SIG-M5 treated with dmso at 0.1 percent for 504 hours (cell line): ENCODE measurements around the gene ABCC1.

ENCODE experiments used
- DNase-seq: peaks from one replicate; lab custom pipeline; 2025; ENCODE audit not compliant: unreplicated experiment; lab: John Stamatoyannopoulos, UW

Gene ABCC1

DNA sequence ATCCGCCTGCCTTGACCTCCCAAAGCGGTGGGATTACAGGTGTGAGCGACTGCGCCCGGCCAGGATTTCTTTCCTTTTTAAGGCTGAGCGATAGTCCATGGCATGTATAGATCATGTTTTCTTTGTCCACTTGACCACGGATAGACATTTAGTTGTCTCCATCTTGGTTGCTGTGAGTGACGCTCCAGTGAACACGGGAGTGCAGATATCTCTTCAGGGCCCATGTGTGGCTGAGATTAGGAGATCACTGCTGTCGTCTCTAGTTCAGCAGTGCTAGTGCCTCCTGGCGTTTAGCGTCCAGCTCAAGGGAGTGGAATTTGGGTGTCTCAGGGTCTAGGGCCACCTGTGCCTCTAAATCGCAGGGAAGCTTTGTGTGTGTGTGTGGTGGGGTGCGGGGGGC is 41.5 kb downstream of the ABCC1 start:
- no peak for DNase-seq

DNA sequence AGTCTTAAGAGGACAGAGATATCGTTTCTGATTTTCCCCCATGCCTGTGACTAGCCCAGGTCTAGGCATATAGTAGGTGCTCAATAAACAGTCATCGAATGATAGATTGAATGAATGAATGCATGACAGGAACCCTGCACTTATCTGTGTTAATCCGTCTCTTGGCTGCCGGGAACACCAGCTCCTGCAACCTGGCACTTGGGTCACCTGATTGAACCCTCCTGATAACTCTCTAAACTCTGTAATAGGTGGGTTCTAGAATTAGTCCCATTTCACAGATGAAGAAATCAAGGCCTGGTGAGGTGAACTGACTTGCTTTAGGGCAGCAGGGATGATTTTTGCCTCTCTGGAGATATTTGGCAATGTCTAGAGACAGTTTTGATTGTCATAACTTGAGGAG is 43.7 kb downstream of the ABCC1 start:
- no peak for DNase-seq

DNA sequence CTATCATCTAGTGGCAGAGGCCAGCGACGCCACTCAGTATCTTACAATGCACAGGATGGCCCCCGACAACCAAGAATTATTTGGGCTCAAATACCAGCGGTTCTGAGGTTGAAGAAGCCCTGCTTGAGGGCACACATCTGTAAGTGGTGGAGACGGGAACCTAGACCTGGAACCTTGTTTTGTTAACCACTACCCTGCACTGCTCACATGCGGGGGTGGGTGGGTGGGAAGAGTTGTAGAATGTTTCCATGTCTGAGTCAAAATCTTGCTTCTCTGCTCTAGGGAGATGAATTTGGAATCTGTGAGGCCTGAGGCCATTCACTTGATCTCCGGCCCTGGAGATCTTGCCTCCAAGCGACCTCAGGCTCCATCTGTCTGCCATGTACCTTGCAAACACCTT is 44.1 kb downstream of the ABCC1 start:
- no peak for DNase-seq

DNA sequence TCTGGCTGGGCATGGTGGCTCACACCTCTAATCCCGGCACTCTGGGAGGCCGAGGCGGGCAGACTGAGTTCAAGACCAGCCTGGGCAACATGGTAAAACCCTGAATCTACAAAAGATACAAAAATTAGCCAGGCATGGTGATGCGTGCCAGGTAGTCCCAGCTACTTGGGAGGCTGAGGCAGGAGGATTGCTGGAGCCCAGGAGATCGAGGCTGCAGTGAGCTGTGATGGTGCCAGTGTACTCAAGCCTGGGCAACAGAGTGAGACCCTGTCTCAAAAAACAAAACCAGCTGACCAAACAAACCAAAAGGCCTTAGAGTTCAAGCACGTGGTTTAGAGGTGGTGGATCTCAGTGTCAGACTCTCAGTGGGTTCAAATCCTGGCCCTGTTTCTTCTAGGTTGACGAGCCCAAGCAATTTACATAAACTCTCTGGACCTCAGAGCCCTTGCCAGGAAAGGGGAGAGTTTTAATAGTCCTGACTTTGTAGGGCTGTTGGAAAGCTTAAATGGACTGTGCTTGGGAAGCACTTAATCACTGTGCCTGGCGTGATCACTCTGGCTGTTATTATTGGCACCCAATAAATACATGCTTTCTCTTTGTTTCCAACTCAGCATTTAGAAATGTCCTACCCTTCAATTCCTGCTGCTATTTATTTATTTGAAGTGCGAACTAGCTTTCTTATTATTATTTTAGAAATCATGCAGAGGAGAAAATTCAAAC is 44.7 kb downstream of the ABCC1 start:
- no peak for DNase-seq

DNA sequence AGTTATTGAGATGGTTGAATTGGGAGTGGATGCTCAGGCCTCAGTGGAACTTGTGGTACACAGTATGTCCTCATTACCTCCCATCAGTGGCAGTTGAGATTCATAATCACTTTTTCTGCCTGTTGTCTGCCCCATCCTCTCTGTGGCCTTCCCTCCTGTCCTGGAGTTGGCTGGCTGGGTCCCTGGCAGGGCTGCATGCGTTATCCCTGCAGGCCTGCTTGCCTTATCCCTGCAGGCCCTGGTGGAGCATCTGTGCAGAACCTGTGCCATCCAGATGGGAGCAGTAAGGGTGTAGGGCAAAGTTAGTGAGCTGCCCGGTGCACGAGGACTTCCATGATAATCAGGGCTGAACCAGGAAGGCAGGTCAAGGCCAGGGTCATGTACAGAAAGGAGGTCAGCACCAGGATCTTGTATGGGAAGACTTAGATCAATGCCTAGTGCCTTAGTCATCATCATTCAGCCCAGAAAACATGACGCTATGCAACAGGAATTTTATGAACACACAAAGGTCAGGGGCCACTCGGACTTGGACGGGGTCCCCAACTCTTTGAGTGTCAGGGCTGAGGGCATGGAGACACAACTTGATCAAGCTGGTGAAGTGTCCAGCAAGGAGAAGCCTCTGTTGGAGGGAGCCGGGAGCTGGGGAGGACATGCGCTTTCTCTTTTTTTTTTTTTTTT is 47.2 kb downstream of the ABCC1 start:
- no peak for DNase-seq

DNA sequence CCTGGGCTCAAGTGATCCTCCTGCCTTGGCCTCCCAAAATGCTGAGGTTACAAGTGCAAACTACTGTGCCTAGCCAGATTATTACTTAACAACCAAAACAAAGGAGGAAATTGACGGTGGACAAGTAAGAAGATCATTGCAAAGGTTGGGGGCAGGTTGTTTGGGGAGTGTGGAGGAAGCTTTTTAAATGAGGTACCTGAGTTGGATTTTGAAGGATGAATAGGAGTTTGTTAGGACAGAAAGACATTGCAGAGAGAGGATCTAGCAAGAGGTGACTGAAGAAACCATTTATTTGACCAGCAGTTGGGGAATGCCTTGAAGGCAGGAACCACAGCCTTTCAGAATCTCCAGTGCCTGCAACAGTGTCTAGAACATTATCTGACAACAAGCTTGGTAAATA is 51.3 kb downstream of the ABCC1 start:
- no peak for DNase-seq

DNA sequence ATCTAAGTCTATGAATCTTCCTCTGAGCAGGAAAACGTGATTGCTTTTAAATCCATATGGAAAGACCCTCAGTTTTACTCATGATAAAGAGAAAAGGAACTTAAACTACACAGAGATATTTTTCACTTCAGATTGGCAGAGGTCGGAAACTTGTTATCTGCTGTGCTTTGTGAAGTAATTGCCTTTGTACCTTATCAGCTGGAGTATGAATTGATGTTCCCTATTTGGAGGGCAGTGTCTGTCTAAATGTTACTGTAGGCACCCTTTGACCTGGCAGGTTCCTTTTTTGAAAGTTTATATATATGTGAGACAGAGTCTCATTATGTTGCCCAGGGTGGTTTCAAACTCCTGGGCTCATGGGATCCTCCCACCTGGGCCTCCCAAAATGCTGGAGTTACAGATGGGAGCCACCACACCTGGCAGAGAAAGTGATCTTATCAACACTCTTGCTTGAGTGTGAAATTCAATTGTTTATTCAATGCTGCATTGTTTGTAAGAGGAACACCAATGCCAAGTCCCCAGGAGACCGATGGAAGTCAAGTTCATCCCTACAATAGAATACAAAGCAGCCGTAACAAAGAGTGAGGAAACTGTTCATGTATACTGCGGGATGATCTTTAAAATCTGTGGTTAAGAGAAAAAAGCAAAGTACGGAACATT is 52.3 kb downstream of the ABCC1 start:
- DNase-seq = no peak

DNA sequence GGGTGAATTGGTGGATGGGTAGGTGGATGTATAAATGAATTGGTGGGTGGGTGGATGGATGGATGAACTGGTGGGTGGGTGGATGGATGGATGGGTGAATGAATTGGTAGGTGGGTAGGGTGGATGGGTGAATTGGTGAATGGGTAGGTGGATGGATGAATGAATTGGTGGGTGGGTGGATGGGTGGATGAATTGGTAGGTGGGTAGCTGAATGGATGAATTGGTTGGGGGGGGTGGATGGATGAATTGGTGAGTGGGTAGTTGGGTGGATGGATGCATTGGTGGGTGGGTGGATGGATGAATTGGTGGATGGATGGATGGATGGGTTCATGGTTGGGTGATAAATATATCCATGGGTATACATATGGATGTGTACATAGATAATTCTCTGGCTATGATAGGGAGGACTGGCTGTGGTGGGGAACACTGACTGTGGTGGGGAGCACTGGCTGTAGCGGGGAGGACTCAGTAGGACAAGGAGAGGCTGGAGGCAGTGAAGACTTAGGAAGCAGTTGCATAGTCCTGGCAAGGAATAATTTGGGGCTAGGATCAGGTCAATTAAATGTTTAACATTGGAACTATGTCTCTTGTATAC is 54.4 kb downstream of the ABCC1 start:
- DNase-seq = no peak

DNA sequence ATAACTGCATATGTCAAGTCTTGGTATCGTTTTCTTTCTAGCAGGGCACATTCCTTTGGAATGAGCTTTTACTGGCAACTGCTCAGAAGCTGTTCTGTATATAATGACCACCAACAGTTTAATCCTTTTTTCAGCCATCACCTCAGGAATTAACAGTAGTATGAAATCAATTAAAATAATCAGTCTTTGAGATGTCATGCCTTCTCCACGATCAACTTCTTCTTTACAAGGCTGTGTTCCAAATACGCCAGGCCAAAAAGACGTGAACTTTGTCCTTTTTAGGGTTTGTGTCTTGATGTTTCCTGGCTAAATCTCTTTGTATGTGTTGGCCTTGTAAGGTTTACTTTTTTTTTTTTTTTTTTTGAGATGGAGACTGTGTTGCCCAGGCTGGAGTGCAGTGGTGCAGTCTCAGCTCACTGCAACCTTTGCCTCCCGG is 54.9 kb downstream of the ABCC1 start:
- DNase-seq = no peak

DNA sequence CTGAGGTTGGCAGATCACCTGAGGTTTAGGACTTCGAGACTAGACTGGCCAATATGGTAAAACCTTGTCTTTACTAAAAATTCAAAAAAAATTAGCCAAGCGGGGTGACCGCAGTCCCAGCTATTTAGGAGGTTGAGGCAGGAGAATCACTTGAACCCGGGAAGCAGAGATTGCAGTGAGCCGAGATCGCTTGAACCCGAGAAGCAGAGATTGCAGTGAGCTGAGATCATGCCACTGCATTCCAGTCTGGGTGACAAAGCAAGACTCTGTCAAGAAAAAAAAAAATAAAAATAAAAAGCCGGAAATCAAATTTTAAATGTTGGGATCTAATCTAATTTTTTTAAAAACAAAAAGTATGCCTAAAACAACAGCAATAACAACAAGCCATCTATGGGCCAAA is 56.3 kb downstream of the ABCC1 start:
- DNase-seq = no peak

DNA sequence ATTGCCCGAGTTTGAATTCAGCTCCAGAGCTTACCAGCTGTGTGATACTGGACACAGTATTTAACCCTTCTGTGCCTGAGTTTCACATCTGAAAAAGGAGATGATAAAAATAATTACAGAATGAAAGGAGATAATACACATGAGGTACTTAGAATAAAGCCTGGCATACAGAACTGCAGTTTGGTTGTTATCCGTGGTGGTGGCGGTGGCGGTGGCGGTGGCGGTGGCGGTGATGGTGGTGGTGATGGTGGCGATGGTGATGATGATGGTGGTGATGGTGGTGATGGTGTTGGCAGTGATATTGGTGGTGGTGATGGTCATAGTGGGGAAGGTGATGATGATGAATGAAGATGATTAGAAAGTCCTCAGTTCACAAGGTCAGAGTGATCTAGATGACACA is 57.2 kb downstream of the ABCC1 start:
- DNase-seq = no peak

DNA sequence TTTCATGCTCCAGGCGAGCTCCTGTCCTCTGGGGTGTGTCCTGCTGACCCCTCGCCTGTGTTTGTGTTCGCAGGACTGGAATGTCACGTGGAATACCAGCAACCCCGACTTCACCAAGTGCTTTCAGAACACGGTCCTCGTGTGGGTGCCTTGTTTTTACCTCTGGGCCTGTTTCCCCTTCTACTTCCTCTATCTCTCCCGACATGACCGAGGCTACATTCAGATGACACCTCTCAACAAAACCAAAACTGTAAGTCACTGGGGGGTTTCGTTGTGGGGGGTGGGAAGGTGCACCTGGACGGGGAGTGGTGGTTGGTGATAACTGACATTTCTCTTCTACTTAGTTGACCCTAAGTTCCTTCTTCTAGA is 58.3 kb downstream of the ABCC1 start:
- no peak for DNase-seq

DNA sequence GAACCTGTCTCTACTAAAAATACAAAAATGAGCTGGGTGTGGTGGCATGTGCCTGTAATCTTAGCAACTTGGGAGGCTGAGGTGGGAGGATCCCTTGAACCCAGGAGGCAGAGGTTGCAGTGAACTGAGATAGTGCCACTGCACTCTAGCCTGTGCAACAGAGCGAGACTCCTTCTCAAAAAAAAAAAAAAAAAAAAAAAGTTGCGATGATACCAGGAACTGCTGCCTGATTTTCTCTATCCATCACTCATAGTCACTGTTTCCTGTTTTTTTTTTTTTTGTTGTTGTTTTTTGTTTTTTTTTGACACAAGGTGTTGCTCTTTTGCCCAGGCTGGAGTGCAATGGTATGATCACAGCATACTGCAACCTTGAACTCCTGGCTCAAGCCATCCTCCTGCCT is 59.2 kb downstream of the ABCC1 start:
- no peak for DNase-seq

DNA sequence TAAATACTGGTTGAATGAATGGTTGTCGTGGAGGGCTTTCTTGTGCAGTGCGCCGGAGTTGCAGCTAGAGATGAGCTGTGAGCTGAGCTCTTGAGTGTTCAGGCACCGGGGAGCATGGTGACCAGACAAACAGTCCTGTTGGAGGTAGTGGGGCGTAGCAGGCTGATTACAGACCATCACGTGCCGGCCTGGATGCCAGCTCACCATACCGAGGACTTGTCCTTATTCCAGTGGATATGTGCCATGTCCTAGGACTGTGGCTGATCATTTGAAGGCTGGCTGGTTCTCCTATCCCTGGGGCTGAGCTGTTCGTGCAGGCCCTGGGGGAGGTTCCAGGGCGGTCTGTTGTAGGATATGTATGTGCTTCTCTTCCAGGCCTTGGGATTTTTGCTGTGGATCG is 60.0 kb downstream of the ABCC1 start:
- no peak for DNase-seq

DNA sequence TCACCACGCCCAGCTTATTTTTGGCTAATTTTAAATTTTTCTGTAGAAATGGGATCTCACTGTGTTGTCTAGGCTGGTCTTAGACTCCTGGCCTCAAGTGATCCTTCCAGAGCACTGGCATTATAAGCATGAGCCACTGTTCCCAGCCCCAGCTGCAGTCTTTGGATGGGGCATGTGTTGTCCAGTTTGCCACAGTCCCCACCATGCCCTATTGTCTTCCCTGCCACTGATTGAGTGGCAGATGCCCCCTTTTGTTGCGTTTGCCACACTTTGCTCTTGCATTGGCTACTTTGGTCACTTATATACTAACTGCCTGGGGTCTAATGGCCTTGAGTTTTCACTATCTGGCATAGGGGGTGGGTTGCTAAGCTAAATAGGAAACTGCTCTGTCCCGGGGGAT is 60.8 kb downstream of the ABCC1 start:
- no peak for DNase-seq

DNA sequence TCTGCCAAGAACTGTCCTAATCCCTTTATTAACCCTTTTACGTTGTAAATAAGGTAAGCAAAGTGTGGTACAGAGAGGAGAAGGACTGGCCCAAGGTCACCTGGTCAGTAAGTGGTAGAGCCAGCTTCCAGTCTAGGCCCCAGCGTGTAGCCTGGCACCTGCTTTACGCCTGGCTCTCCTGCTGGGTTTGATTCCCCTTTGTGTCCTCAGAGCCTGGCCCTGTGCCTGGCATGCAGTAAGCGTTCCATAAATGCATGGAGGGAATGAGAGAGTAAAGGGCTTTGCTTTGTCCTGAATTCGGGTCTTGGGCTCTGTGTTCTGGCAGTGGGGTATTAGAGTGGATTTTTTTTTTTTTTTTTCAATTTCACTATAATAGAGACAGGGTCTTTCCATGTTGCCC is 62.7 kb downstream of the ABCC1 start:
- DNase-seq = no peak

DNA sequence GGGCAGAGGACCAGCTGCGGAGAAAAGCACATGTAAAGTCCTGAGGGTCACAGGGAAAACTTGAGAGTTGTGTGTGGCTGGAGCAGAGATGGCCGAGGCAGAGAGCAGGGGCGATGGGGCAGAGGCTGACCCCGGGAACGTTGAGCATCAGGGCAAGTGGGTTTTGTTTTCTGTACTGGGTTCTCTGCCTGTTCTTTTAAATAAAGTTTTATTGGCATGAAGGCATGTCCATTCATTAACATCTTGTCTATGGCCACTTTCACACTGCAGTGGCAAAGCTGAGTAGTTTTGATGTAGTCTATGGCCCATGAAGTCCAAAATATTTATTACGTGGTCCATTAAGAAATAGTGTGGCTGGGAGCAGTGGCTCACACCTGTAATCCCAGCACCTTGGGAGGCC is 64.4 kb downstream of the ABCC1 start:
- no peak for DNase-seq

DNA sequence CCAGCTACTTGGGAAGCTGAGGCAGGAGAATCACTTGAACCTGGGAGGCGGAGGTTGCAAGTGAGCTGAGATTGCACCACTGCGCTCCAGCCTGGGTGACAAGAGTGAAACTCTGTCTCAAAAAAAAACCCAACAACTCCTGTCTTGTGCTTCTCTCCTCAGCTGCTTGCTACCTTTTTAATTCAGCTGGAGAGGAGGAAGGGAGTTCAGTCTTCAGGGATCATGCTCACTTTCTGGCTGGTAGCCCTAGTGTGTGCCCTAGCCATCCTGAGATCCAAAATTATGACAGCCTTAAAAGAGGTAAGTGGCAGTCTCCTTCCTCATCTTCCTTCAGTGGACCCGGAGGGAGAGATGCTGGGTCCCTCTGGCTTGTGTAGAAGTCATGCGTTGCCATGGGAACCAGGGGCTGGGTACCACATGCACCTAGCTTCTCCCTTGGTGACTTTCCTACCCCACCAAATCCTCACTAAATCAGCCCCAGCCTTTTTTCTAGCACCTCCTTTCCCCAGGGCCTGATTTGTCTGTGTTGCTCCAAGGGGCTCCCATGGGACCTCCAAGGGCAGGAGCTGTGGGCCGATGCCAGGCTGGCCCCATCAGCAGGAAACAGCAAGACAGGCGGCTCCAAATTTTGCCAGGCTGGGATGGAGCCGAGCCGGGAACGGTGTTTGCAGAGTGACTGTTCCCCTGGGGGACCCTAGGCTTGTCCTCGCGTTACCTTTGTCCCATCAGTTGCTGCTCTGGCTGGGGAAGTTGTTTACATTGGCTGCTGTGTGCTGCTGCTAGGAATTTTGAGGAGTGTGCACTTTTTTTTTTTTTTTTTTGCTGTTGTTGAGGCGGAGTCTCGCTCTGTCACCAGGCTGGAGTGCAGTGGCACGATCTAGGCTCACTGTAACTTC is 65.2 kb downstream of the ABCC1 start:
- no peak for DNase-seq

DNA sequence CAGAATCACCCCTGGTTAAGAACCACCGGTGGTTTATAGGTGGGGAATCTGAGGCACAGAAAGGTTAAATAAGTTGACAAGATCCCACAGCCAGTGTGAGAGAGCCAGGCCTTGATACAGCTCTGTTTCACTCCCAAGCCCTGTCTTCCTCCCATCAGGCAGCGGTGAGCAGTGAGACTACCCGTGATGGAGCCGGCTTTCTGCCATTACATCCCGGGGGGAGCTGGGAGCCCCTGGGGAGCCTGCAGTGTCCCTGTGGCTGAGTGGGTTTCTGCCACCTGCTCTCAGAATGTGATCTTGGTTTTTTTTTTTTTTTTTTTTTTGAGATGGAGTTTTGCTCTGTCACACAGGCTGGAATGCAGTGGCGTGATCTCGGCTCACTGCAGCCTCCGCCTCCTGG is 66.4 kb downstream of the ABCC1 start:
- no peak for DNase-seq

DNA sequence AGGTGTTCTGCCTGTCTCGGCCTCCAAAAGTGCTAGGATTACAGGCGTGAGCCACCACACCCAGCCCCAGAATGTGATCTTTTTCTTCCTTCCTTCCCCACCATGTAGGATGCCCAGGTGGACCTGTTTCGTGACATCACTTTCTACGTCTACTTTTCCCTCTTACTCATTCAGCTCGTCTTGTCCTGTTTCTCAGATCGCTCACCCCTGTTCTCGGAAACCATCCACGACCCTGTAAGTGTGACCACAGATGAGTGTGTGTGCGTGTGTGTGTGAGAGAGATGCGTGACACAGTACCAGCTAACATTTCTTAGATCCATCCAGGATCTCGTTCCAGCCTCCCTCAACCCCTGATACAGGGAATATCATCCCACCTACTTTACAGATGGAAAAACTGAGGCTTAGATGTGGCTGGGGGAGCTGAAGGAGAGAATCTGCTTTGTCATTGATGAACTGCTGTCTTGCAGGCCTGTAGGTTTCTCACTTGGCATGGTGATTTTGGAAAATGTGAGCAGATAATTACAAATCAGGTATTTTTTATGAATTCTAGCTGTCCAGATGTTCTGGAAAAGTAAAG is 67.1 kb downstream of the ABCC1 start:
- DNase-seq = no peak

DNA sequence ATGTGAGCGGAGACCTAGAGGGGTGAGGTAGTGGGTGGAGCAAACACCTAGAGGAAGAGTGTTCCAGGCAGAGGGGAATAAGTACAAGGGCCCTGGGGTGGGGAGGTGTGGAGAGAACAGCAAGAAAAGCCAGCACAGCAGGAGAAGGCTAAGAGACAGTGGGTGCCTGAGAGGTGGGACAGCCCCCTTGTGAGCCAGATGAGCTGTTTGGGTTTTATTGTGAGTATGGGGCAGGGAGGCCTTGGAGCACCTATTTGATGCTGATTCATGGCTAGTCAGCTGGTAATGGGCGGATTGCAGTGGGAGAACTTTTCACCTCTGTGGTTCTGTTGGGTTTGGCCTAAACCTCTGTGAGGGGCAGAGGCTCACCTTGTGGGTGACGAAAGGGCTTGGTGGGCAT is 68.4 kb downstream of the ABCC1 start:
- no peak for DNase-seq
